Activated CD8-positive, alpha-beta memory T cell treated with anti-CD3 and anti-CD28 coated beads, Interleukin-2, amount 50 U/mL, for 48 hours (primary cell): ENCODE data around the gene ARHGAP8.

ENCODE experiments used
- DNase-seq: peaks from one replicate; pipeline ENCODE4 v3.0.0-alpha.2; 2020

ARHGAP8 gene

DNA sequence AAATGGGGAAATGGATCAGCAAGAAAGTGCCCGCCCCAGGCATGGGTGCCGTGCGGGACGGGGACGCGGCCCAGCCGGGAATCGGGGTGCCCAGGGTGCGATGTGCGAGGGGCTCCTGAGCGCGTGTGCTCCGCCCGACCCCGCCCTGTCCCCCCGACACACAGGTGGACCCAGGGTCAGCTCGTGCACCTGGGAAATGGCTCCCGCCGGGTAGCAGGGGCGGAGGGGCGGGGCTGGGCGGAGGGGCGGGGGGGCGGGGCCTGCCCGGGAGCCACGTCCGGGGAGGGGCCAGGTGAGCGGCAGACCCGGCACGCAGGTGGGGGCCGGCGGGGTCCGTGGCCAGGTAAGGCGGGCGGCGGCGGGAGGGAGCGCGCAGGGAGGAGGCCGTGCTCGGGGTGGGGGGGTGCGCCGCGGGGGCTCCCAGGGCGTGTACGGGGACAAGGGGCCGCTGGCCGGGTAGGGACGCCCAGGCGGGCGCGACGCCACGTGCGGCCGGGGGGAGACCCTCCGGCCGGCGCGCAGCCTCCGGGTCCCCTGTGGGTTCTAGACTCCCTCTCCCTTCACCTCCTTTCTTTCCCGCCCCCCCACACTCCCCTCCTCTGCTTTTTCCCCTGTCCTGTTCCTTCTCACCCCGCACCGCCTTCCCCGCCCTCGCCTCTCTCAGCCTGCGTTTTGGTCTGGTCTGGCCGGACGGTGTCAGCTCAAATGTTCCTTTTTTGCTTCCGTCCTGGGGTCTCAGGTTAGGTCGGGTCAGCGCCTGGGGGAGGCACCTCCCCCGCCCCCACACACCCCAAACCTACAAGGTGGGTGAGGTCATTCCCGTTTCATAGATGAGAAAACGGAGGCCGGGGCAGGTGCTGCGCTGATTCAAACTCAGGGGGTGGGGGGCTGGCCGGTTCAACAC is at the start of gene ARHGAP8:
Gene ARHGAP8 (plus strand): TSS at position 291 of the 904 bp plus-strand sequence. CDS start 33,953 bp downstream, outside the sequence.
- no peak for DNase-seq

DNA sequence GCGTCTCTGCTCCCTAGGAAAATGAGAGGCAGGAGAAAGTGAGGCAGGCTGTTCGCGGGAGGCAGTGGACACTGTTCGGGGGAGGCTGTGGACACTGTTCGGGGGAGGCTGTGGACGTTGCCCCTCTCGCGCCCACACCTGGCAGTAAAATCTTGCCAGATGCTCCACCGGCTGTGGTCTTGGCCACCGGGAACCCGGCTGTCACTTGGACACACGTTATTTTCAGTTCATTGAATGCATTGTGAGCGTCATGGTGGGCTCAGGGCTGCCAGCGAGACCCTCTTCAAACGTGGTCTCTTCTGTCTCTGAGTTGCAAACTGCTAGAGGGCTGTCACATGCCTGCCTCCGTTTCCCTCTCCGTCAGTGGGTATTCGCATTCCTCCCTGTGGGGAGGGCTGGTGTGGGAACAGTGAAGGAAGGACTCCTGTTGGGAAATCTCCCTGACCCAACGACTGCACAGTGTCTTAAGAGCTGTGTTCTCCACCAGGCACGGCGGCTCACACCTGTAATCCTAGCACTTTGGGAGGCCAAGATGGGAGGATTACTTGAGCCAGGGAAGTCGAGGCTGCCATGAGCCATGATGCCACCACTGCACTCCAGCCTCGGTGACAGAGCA is 49.0 kb upstream of the ARHGAP8 start:
- DNase-seq: no peak

DNA sequence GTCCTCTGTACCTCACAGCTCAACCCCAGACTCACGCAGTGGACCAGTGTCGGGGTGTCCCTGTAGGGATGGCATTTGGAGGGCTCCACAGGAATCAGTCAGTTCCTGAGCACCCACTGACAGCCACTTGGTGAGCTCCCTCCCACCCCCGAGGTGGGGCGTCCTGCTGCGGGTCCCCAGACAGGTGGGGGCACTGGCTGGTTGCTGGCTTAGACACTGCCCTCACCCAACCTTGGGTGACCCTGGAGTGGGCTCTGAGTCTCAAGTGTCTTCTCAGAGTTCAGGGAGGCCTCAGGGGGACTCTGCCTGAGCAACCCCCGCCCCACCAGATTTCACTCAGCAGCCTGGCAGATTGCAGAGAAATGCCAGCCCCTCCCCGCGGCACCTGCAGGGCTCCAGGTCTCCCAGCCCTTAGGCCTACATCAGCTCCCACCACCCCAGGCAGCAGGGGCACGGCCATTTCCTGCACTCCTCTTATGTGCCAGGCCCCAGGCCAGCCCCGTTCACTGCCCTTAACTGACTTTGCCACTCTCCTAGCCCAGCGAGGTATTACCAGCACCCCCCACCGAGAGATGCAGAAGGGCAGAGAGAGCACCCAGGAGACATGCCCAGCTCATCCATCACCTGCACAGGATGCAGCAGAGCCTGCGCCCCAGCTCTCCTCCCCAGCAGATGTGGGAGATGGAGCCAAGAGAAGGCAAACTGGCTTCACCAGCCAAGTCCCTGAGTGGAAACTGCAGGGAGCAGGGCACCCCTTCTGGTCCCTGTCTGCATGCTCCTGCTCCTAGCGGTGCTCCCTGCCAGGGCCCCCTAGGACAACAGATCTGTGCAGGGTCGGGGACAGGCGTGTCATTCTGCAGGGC is 48.0 kb upstream of the ARHGAP8 start:
- DNase-seq: no peak

- no peak for DNase-seq
These were observed 47.4 kb upstream of the ARHGAP8 start for GRCh38 chr22:44705022-44705297.

DNA sequence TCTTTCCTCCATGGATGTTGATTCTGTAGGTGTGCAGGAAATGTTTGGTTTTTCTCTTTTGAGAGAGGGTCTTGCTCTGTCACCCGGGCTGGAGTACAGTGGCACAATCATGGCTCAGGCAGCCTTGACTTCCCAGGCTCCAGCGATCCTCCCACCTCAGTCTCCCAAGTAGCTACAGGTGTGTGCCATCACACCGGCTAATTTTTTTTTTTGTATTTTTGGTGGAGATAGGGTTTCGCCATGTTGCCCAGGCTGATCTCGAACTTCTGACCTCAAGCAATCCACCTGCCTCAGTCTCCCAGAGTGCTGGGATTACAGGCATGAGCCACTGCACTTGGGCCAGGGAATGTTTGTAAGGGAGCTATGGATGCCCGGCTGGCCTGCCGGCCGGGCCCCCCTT is 45.9 kb upstream of the ARHGAP8 start:
- DNase-seq: no peak

- no peak for DNase-seq
These were observed 45.2 kb upstream of the ARHGAP8 start for GRCh38 chr22:44707178-44707577.

- DNase-seq: no peak
These were observed 44.6 kb upstream of the ARHGAP8 start for GRCh38 chr22:44707752-44708151.

DNA sequence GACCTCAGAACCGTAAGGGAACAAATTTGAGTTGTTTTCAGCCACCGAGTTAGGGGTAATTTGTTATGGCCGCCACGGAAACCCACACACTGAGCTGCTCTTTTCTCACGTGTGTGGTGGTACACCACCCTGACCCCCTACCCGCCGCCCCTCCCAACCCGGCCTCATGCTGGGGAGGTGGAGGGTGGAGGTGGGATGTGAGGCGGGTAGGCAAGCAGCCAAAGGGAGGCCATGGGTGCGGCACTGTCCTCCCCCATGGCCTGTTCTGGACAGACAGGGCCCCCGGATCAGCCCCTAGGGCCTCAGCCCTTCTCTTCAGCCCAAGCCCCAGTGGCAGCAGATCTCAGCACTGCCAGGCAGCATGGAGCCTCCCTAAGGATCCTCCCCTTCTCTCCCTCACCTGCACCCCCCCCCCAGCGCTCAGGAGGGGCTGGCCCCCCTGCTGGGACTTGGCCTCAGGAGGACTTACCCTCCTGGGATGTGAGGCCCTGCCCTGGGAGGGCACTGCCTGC is 42.4 kb upstream of the ARHGAP8 start:
- no peak for DNase-seq

GRCh38 chr22:44710474-44711240 is 41.7 kb upstream of the ARHGAP8 start:
- peak; percentile 79 for DNase-seq

GRCh38 chr22:44711241-44711560 is 41.2 kb upstream of the ARHGAP8 start:
- DNase-seq: no peak

DNA sequence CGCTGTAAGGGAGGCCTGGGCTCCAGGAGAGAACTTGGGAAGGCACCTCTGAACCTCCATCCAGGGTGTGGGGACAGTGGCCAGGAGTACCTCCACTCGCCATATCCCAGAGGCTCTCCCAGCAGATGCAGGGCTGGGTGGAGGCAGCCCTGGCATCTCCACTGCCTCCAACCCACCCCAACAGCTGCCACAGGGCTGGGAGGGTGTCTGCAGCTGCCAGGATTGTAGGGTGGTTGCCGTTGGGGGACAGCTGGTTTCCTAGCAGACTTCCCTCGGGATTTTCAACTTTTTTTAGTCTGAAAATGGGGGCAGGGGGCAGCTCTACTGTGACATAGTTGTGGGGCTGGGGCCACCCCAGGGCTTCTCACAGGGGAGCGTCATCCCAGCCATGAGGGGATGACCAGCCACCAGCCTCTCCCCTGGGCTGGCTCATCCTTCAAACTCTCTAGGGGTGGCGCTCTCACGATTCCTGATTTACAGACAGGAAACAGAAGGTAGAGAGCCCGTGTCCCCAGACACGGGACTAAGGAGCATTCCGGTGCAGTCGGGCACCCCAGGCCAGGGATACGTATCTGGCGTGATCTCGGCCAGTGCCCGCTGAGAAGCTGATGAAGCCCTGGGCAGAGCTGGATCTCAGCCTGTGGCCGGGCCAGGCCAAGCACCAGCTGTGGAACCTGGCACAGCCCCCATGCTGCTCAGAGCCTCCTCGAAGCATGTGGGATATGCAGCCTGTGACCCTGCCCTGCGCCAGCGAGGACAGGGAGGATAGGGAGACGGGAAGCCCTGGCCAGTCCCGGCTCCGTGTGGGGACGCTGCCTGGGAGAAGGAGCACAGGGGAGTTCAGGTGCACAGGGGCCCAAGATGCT is 40.5 kb upstream of the ARHGAP8 start:
- no peak for DNase-seq

- DNase-seq: no peak
These were observed 39.4 kb upstream of the ARHGAP8 start for GRCh38 chr22:44712962-44713361.

DNA sequence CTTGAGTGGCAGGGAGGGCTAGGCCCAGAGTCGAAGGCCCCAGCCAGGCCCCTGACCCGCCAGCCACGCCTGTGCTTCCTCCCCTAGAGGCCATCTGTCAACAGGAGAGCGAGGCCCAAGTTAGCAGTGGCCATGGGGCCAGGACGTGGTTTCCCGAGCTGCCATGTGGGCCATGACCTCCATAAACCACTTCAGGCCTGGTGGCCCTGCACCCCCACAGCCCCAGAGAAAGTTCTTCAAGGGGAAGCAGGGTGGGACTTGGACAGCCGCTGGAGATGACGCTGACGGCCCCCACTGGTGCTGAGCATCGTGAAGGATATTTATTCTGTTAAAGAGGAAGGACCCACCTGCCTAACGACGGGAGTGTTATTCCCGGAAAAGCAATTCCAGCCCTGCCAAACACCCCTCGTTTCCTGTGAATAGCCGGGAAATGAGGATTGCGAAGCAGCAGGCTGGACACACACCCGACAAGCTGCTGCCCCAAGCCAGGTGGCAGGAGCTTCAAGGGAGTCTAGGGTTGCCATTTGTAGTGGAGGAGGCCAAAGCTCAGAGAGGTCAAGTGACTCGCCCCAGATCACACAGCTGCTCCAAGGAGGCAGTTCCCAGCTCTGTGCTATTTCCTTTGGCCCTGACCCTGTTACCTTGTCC is 37.5 kb upstream of the ARHGAP8 start:
- no peak for DNase-seq

DNA sequence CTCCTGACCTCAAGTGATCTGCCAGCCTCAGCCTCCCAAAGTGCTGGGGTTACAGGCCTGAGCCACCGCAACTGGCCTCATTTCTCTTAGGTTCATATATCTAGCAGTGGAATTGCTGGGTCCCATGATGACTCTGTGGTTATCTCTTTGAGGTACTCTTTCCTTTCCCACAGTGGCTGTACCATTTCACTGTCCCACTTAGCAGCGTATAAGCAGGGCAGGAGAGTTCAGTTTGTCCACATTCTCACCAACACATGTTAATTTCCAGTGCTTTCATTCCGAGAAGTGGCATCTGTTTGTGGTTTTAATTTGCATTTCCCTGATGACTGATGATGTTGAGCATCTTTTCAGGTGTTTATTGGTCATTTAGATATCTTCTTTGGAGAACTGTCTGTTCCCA is 34.0 kb upstream of the ARHGAP8 start:
- DNase-seq: no peak

- DNase-seq: no peak
These were observed 32.6 kb upstream of the ARHGAP8 start for GRCh38 chr22:44719586-44720368.

GRCh38 chr22:44721213-44721612 is 31.2 kb upstream of the ARHGAP8 start:
- DNase-seq: no peak

GRCh38 chr22:44722611-44723010 is 29.8 kb upstream of the ARHGAP8 start:
- DNase-seq: no peak

- DNase-seq: no peak
These were observed 28.6 kb upstream of the ARHGAP8 start for GRCh38 chr22:44723801-44724200.

DNA sequence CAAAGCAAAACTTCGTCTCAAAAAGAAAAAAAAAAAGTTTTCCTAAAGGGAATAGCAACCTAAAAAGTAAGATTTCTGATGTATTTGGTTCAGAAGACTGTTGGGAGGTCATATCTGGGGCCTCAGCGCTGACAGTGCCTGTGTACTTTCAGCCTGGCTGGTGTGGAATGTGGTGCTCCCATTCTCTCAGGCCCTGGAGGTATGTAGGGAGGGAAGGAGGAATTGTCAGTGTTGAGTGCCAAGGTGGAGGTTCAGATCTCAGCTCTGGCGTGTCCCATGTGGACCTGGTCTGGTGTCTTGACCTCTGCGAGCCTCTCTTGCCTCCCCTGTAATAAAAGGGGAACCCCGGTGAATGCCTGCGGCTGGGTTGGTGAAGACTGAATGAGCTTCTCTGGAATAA is 28.0 kb upstream of the ARHGAP8 start:
- DNase-seq: no peak

- DNase-seq: no peak
These were observed 27.5 kb upstream of the ARHGAP8 start for GRCh38 chr22:44724859-44725258.
